GM18508 (cell line): ENCODE measurements around the gene OR1C1.
"Not testable (repeated sequence)": the region's sequence is repeated elsewhere in the genome, so short reads cannot be mapped to it uniquely, and the experiment has no call there.

Experiments used
- ATAC-seq: cut with Tn5 transposase; IDR thresholded peaks from one replicate; pipeline ENCODE4 v1.9.1; 2021; ENCODE audit warnings: moderate number of reproducible peaks; ENCODE audit not compliant: insufficient read depth, unreplicated experiment

The OR1C1 gene, protein sequence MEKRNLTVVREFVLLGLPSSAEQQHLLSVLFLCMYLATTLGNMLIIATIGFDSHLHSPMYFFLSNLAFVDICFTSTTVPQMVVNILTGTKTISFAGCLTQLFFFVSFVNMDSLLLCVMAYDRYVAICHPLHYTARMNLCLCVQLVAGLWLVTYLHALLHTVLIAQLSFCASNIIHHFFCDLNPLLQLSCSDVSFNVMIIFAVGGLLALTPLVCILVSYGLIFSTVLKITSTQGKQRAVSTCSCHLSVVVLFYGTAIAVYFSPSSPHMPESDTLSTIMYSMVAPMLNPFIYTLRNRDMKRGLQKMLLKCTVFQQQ

GRCh38 chr1:247760456-247760855, at the start of gene OR1C1:
Gene OR1C1, minus strand, starts transcription at chr1:247760556. Its CDS starts 2,150 bp downstream, at chr1:247758406.
- ATAC-seq, result no peak

DNA sequence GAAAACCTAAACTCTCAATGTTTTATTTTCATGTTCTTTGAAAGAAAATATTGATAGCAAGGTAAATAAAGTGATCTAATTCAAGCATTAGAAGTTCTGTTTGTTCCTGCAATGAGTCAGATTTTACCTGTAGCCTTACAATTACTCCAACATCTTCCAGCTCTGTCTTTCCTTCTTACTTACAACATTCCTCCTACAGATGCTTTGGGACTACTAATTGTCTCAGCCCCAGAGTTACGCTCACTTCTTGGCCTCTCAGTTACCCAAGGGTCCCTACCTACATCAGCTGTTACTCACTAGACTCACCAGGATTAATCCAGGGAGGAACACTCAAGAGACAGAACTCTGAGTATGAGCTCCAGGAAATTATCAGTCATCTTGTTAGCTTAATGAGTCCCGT, 37.2 kb upstream of the OR1C1 start:
- ATAC-seq, result no peak

- no peak for ATAC-seq
Observed at GRCh38 chr1:247769603-247770002, 9.2 kb upstream of the OR1C1 start.

GRCh38 chr1:247754311-247754710, 6.0 kb downstream of the OR1C1 start:
- ATAC-seq, result not testable (repeated sequence)

DNA sequence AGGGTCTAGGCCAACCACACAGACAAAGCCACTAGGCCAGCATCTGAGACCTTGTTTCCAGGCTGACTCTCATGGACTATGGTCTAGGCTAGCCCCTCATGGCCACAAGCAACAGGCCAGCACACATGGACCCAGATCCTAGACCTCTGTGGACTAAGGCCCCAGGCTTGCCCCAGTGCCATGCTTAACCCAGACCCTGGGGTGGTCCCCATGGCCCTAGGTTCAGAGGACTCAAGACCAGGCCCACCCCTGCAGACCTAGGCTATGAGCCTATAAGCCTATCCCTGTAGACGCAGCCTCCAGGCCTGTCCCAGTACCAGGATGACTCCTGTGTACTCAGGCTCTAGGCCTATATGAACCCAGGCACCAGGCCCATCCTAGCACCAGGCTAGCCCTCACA, 10.5 kb downstream of the OR1C1 start:
- no peak for ATAC-seq

GRCh38 chr1:247748041-247748440, 12.3 kb downstream of the OR1C1 start, which contains the start of gene OR14A2:
Gene OR14A2, minus strand, starts transcription at chr1:247748141.
- ATAC-seq, result no peak

DNA sequence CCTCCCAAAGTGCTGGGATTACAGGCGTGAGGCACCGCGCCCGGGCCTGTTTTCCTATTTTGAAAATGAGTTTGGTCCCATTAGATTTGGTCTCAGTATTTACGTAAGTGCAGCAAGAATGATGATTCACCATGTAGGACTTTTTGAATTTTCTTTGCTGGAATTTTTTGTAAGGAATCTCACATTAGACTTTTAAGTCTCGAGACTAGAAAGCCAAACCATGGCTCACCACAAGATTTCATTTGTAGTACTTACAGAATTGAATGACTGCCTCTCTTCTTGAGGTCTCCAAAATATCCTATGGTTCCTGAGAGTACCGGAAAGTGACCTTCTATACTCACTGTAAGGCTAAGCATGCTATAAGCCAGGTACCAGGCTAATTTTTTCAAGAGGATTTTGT, 12.7 kb downstream of the OR1C1 start:
- ATAC-seq, result no peak

DNA sequence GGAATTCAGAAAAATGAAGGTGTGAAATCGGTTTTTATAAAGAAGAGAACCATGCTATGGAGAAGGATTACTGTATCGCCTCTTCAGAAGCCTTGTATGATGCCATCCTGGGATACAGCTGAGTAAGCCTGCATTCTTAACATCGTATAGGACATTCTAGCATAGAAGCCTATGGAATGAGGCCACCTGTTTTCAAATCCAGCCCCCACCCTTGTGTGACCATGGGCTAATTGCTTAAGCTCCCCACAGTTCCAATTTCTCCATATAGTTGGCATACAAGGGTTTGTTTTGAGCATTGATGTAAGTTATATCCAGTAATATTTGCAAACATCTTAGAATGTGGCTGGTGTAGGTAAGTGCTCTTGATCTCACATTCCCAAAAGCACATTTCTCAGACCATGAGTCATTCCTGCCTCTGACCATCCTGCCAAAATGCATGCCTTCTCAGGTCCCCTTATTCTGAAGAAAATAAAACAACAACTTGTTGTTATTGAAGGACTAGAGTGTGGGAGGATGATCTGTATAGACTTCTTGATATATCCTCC, 13.9 kb downstream of the OR1C1 start:
- ATAC-seq, result no peak

GRCh38 chr1:247742215-247742760, 18.1 kb downstream of the OR1C1 start:
- ATAC-seq, result not testable (repeated sequence)

DNA sequence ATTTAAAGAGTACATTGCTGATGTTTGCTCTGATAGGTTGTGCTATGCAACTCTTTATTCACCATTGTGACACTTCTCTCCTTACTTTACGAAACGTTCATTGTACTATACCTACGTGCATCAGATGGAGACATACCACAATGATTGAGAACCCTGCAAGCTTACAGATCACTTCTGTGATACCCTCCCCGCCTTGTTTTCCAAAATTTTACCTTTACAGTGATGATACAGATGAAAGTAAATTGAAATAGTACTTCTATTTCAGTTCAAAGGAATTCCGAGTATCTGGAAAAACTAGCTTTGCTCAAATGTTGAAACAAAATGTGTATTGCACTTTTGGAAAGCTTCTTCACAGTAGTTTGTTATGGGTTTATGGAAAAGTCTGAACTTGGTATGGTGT, 18.6 kb downstream of the OR1C1 start:
- ATAC-seq, result no peak

GRCh38 chr1:247740721-247741120, 19.6 kb downstream of the OR1C1 start:
- no peak for ATAC-seq

- ATAC-seq, result no peak
Observed at GRCh38 chr1:247738315-247738714, 22.0 kb downstream of the OR1C1 start, which contains the start of gene OR14K1. Gene OR14K1, plus strand, starts transcription at chr1:247738615. Its CDS starts 0 bp downstream, at chr1:247738615.

GRCh38 chr1:247721222-247721621, 39.1 kb downstream of the OR1C1 start:
- no peak for ATAC-seq

GRCh38 chr1:247716546-247716945, 43.8 kb downstream of the OR1C1 start, which contains the start of gene OR6F1:
Gene OR6F1, minus strand, starts transcription at chr1:247716646. Its CDS starts 3,891 bp downstream, at chr1:247712755.
- no peak for ATAC-seq

DNA sequence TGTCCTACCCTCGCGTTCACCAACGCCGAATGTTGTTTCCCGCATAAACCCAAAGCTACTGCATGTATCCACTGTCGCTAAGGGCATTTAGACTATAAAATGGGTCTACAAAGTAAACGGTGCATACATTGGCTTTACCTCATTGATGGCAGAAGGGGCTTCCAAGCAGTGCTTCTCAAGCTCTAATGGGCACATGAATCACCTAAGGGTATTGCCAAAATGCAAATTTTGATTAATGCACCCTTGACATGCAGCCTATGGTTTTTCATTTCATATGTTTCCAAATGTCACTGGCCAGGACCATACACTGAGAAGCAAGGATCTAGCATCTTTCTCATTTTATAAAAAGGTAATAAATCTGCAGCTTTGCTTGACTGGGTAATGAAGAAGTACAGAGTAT, 46.6 kb downstream of the OR1C1 start:
- ATAC-seq, result no peak

DNA sequence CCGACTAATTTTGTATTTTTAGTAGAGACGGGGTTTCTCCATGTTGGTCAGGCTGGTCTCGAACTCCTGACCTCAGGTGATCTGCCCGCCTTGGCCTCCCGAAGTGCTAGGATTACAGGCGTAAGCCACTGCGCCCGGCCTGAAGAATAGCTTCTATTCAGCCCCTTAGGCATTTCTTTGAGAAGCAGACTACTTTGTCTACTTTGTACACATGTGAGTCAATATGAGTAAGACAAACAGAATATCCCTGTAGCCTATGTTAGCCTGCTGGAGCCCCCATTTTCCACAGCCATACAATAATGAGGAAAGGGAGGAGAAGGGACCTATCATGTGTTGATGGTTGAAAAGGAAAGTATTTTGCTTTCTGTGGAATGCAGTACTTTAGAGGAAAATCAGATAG, 49.7 kb downstream of the OR1C1 start:
- not testable (repeated sequence) for ATAC-seq
